ENCODE measurements around the gene EVI5L. TPM values are rescaled to one million over a fixed set of nuclear protein-coding genes. Genes with fewer than 3 reads are reported as not detected.

Gene EVI5L
- polyA plus RNA-seq, 1 of the 3 experiments (the other 2 are of a cell fraction): 9.7 TPM

DNA sequence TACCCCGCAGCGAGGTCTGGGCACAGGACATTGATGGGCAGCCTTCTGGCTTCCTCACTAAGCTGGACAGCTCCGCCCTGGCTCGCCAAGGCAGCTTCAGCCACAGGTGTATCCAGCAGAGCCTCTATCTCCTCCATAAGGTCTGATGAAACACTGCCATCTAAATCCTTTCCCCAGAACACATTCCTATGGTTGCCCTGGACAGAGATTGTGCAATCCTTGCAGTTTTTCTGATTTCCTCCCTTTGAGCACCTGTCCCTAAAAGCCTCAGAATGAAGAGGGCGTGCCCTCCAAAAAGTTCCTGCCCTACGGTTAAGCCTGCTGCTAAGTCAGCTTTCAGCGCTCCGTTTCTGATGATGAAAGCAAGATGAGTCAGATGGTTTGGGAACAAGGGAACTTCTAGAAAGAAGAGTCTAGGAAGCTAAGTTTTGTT is 46.0 kb upstream of the EVI5L start:
- Histone ChIP-seq H3F3A (replicated peaks; ENCODE audit: insufficient read depth) (no peaks in the 10 kb centered on the region), H3K9me3 (no peaks in the 10 kb centered on the region), H3K36me3 (replicated peaks in 1 of 2; ENCODE audit: control insufficient read depth in 1 of 2, insufficient read depth in 2 of 2, low read length in 1 of 2) (no peaks in the 10 kb centered on the region), H3K9ac (no peak overlapping the region), H3K9me2 (no peaks in the 10 kb centered on the region), H3K27me3 (ENCODE audit: insufficient read depth) (peaks cover 95% of the 10 kb centered on the region), H3K4me2 (no peak overlapping the region), H3K4me1 (ENCODE audit: control insufficient read depth in 1 of 2, insufficient read depth in 2 of 2, low read depth in 1 of 2, low read length in 1 of 2) (no peaks in the 10 kb centered on the region; a peak in 1 of 4 replicates), H3K79me2 (ENCODE audit: insufficient read depth) (no peaks in the 10 kb centered on the region), H3K4me3 (ENCODE audit: low read depth in 2 of 2, low read length in 1 of 2) (no peak overlapping the region), H2AFZ (ENCODE audit: low read depth) (no peak overlapping the region), H4K20me1 (ENCODE audit: insufficient read depth) (no peaks in the 10 kb centered on the region), H3K27ac (ENCODE audit: low read depth in 2 of 2, low read length in 1 of 2) (no peak overlapping the region)
- no peak for DNase-seq
- under 1% methylated on average over 8 of the region's 8 CpGs for WGBS (ENCODE audit: low lambda C conversion rate)
- ChIA-PET POLR2A (no interaction called here), CTCF (interaction anchor here (0.7 to 4.2 kb wide), 4 partner anchors 15 to 682 kb away, joined by 5 to 28 read pairs (median 5); partner anchors contain the start of gene TRAPPC5)
- no peak for TF ChIP-seq TCF12 (IDR thresholded peaks at IDR 0.05)
- TF ChIP-seq, protein P1, sequence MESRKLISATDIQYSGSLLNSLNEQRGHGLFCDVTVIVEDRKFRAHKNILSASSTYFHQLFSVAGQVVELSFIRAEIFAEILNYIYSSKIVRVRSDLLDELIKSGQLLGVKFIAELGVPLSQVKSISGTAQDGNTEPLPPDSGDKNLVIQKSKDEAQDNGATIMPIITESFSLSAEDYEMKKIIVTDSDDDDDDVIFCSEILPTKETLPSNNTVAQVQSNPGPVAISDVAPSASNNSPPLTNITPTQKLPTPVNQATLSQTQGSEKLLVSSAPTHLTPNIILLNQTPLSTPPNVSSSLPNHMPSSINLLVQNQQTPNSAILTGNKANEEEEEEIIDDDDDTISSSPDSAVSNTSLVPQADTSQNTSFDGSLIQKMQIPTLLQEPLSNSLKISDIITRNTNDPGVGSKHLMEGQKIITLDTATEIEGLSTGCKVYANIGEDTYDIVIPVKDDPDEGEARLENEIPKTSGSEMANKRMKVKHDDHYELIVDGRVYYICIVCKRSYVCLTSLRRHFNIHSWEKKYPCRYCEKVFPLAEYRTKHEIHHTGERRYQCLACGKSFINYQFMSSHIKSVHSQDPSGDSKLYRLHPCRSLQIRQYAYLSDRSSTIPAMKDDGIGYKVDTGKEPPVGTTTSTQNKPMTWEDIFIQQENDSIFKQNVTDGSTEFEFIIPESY (IDR thresholded peaks at IDR 0.05; ENCODE audit: borderline replicate concordance, low read depth): no peak
- TF ChIP-seq, protein P2, sequence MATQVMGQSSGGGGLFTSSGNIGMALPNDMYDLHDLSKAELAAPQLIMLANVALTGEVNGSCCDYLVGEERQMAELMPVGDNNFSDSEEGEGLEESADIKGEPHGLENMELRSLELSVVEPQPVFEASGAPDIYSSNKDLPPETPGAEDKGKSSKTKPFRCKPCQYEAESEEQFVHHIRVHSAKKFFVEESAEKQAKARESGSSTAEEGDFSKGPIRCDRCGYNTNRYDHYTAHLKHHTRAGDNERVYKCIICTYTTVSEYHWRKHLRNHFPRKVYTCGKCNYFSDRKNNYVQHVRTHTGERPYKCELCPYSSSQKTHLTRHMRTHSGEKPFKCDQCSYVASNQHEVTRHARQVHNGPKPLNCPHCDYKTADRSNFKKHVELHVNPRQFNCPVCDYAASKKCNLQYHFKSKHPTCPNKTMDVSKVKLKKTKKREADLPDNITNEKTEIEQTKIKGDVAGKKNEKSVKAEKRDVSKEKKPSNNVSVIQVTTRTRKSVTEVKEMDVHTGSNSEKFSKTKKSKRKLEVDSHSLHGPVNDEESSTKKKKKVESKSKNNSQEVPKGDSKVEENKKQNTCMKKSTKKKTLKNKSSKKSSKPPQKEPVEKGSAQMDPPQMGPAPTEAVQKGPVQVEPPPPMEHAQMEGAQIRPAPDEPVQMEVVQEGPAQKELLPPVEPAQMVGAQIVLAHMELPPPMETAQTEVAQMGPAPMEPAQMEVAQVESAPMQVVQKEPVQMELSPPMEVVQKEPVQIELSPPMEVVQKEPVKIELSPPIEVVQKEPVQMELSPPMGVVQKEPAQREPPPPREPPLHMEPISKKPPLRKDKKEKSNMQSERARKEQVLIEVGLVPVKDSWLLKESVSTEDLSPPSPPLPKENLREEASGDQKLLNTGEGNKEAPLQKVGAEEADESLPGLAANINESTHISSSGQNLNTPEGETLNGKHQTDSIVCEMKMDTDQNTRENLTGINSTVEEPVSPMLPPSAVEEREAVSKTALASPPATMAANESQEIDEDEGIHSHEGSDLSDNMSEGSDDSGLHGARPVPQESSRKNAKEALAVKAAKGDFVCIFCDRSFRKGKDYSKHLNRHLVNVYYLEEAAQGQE (IDR thresholded peaks at IDR 0.05; ENCODE audit: low read depth, low read length): peak; percentile 81
- no peak for TF ChIP-seq YY1 (IDR thresholded peaks at IDR 0.05; ENCODE audit: low read depth)

DNA sequence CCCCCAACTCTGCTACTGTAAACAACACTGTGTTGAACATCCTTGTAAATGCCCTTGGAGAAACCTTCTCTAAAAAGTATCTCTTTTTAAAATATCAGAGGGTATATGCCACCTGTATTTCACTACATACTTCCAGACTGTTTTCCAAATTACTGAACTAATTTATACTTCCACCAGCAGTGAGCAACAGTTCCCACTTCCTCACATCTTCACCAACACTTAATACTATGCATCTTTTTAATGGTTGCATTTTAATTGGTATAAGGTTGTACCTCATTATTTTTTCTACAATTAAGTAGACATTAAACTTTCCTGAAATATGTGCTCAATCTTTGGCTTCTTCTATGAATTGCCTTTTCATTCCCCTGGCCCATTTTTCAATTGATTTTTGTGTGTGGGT is 45.2 kb upstream of the EVI5L start:
- Histone ChIP-seq H3K4me2 (no peak overlapping the region), H3F3A (replicated peaks; ENCODE audit: insufficient read depth) (no peaks in the 10 kb centered on the region), H3K27ac (ENCODE audit: low read depth in 2 of 2, low read length in 1 of 2) (no peak overlapping the region), H4K20me1 (ENCODE audit: insufficient read depth) (no peaks in the 10 kb centered on the region), H3K4me1 (ENCODE audit: control insufficient read depth in 1 of 2, insufficient read depth in 2 of 2, low read depth in 1 of 2, low read length in 1 of 2) (no peaks in the 10 kb centered on the region), H3K9me3 (no peaks in the 10 kb centered on the region), H3K4me3 (ENCODE audit: low read depth in 2 of 2, low read length in 1 of 2) (no peak overlapping the region), H2AFZ (ENCODE audit: low read depth) (no peak overlapping the region), H3K27me3 (ENCODE audit: insufficient read depth) (peaks cover 95% of the 10 kb centered on the region), H3K79me2 (ENCODE audit: insufficient read depth) (no peaks in the 10 kb centered on the region), H3K36me3 (replicated peaks in 1 of 2; ENCODE audit: control insufficient read depth in 1 of 2, insufficient read depth in 2 of 2, low read length in 1 of 2) (no peaks in the 10 kb centered on the region), H3K9me2 (no peaks in the 10 kb centered on the region), H3K9ac (no peak overlapping the region)
- POLR2A ChIA-PET: no interaction called here
- no peak for DNase-seq
- CTCF ChIA-PET: interaction anchor here (1.0 to 4.2 kb wide), 2 partner anchors 14 to 683 kb away, joined by 5 to 28 read pairs; no protein-coding TSS in a partner anchor
- TF ChIP-seq, protein P3, sequence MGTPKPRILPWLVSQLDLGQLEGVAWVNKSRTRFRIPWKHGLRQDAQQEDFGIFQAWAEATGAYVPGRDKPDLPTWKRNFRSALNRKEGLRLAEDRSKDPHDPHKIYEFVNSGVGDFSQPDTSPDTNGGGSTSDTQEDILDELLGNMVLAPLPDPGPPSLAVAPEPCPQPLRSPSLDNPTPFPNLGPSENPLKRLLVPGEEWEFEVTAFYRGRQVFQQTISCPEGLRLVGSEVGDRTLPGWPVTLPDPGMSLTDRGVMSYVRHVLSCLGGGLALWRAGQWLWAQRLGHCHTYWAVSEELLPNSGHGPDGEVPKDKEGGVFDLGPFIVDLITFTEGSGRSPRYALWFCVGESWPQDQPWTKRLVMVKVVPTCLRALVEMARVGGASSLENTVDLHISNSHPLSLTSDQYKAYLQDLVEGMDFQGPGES (IDR thresholded peaks at IDR 0.05; ENCODE audit: low read depth, low read length): no peak
- TF ChIP-seq SMC3 (IDR thresholded peaks at IDR 0.05; ENCODE audit: low read depth, low read length): no peak
- no peak for TF ChIP-seq YY1 (IDR thresholded peaks at IDR 0.05; ENCODE audit: low read depth)
- TF ChIP-seq POLR2AphosphoS5 (IDR thresholded peaks at IDR 0.05; ENCODE audit: low read depth, low read length): no peak
- no peak for TF ChIP-seq FOXJ3 (CRISPR knock-in tag; IDR thresholded peaks at IDR 0.05)
- no peak for TF ChIP-seq MXI1 (IDR thresholded peaks at IDR 0.05; ENCODE audit: low read depth, low read length)
- TF ChIP-seq ELF1 (IDR thresholded peaks at IDR 0.05): no peak
- no peak for TF ChIP-seq RXRA (IDR thresholded peaks at IDR 0.05; ENCODE audit: borderline replicate concordance, low read depth)
- TF ChIP-seq SIN3A (IDR thresholded peaks at IDR 0.05; ENCODE audit: borderline replicate concordance, low read depth, low read length): no peak
- TF ChIP-seq, protein P4, sequence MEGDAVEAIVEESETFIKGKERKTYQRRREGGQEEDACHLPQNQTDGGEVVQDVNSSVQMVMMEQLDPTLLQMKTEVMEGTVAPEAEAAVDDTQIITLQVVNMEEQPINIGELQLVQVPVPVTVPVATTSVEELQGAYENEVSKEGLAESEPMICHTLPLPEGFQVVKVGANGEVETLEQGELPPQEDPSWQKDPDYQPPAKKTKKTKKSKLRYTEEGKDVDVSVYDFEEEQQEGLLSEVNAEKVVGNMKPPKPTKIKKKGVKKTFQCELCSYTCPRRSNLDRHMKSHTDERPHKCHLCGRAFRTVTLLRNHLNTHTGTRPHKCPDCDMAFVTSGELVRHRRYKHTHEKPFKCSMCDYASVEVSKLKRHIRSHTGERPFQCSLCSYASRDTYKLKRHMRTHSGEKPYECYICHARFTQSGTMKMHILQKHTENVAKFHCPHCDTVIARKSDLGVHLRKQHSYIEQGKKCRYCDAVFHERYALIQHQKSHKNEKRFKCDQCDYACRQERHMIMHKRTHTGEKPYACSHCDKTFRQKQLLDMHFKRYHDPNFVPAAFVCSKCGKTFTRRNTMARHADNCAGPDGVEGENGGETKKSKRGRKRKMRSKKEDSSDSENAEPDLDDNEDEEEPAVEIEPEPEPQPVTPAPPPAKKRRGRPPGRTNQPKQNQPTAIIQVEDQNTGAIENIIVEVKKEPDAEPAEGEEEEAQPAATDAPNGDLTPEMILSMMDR (IDR thresholded peaks at IDR 0.05): no peak
- no peak for TF ChIP-seq FOSL2 (IDR thresholded peaks at IDR 0.05; ENCODE audit: borderline replicate concordance, low read depth)
- TF ChIP-seq, protein P5, sequence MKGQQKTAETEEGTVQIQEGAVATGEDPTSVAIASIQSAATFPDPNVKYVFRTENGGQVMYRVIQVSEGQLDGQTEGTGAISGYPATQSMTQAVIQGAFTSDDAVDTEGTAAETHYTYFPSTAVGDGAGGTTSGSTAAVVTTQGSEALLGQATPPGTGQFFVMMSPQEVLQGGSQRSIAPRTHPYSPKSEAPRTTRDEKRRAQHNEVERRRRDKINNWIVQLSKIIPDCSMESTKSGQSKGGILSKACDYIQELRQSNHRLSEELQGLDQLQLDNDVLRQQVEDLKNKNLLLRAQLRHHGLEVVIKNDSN (IDR thresholded peaks at IDR 0.05; ENCODE audit: borderline replicate concordance, low read depth): no peak
- no peak for TF ChIP-seq NRF1 (IDR thresholded peaks at IDR 0.05; ENCODE audit: low read depth, low read length)
- no peak for TF ChIP-seq NFIC (IDR thresholded peaks at IDR 0.05; ENCODE audit: borderline replicate concordance)
- TF ChIP-seq JUND (IDR thresholded peaks at IDR 0.05): no peak
- no peak for TF ChIP-seq EZH2phosphoT487 (IDR thresholded peaks at IDR 0.05; ENCODE audit: borderline replicate concordance, low read depth)
- TF ChIP-seq CHD2 (IDR thresholded peaks at IDR 0.05; ENCODE audit: low read length, partially characterized antibody): no peak
